AG04450 (cell line): ENCODE data around the gene THAP2. TPM values are rescaled to one million over a fixed set of nuclear protein-coding genes. Genes with fewer than 3 reads are reported as not detected.

ENCODE experiments used
- CTCF ChIA-PET: fragments of 300-600, 350-600 bp; formaldehyde crosslinking; extraction: SDS; loops from one replicate; lab custom pipeline; 2022; ENCODE audit warnings: antibody characterized with exemption, inconsistent platforms; lab: Charles Lee
- POLR2A ChIA-PET: fragments of 350-600 bp; formaldehyde crosslinking; extraction: SDS; loops from one replicate; lab custom pipeline; 2021; ENCODE audit warnings: antibody characterized with exemption, inconsistent platforms; lab: Yijun Ruan, JAX
- DNase-seq: peaks from one replicate; pipeline ENCODE4 v3.0.0-alpha.2; 2011; ENCODE audit warnings: low read depth, low spot score
- H3K27ac ChIP-seq: one replicate; pipeline ENCODE4 v1.5.1; 2012; ENCODE audit warnings: low read depth, low read length, control low read depth
- H3K27me3 ChIP-seq: one replicate; pipeline ENCODE4 v1.6.0; 2012; ENCODE audit warnings: low read length; ENCODE audit not compliant: control insufficient read depth, insufficient read depth
- H3K4me3 ChIP-seq: 2 replicates; pipeline ENCODE4 v1.5.1; 2011; ENCODE audit warnings: mild to moderate bottlenecking, low read depth, low read length, control low read depth
- H3K9me3 ChIP-seq: 2 replicates; pipeline ENCODE4 v1.5.1; 2012; ENCODE audit warnings: low read length; ENCODE audit not compliant: control insufficient read depth, insufficient read depth
- polyA plus RNA-seq: library from polyadenylated mRNA; depleted of rRNA; stranded (reverse); fragments of >200 nt; gene quantifications from 2 replicates; pipeline ENCODE4 v1.2.3, GENCODE V29; 2011
- TF ChIP-seq, protein P1 (sequence below): IDR thresholded peaks from 2 replicates; pipeline ENCODE4 v1.5.1; 2011; ENCODE audit warnings: low read depth, low read length, control low read depth, inconsistent platforms

THAP2 gene
- polyA plus RNA-seq, 1 experiment = 6.1 TPM

DNA sequence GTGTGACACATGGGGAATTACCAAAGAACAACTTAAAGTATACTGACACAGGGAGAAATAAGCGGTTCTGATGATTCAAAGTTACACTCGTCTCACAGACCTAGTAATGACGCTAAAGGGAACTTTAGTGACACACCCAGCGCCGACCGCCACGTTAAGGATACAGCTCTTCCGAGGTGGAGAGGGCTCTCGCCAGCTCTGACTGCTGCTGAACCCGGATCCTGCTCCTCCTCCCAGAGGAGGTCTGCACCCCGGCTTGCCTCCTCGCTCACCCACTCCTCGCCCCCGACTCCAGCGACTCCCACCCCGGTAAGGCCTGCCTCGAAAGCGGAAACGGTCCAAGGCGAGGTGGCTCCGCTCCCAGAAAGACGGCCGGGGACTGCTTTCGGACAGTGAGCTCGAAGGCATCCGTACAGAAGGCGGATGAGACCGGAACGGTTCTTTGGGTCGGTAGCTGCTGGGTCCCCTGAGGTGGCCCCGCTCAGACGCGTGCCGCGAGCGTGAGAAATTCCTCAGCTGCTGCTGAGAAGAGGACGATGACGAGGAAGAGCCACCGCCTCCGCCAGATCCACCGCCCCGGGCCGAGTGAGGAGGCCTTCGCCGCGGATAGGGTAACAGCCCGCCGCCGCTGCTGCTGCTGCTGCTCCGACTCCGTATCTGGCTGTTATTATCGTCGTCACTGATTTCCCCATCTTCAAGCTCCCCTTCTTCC lies 1.1 kb upstream of the THAP2 start:
- Histone ChIP-seq H3K27me3 (no peaks in the 10 kb centered on the region), H3K27ac (peak overlapping the region; percentile 98), H3K4me3 (peak overlapping the region; percentile 96), H3K9me3 (no peaks in the 10 kb centered on the region; the same call in 1 of the 2 replicates)
- ChIA-PET CTCF (interaction anchor here (0.8 to 5.5 kb wide), 9 partner anchors 16 to 91 kb away, joined by 3 to 35 read pairs (median 4); partner anchors contain the start of genes RAB21 and TMEM19), POLR2A (interaction anchor here (0.6 to 3.6 kb wide), 6 partner anchors 23 to 92 kb away, joined by 3 to 41 read pairs (median 7); partner anchors contain the start of genes RAB21 and TMEM19)
- TF ChIP-seq, protein P1, sequence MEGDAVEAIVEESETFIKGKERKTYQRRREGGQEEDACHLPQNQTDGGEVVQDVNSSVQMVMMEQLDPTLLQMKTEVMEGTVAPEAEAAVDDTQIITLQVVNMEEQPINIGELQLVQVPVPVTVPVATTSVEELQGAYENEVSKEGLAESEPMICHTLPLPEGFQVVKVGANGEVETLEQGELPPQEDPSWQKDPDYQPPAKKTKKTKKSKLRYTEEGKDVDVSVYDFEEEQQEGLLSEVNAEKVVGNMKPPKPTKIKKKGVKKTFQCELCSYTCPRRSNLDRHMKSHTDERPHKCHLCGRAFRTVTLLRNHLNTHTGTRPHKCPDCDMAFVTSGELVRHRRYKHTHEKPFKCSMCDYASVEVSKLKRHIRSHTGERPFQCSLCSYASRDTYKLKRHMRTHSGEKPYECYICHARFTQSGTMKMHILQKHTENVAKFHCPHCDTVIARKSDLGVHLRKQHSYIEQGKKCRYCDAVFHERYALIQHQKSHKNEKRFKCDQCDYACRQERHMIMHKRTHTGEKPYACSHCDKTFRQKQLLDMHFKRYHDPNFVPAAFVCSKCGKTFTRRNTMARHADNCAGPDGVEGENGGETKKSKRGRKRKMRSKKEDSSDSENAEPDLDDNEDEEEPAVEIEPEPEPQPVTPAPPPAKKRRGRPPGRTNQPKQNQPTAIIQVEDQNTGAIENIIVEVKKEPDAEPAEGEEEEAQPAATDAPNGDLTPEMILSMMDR = no peak
- DNase-seq = no peak

DNA sequence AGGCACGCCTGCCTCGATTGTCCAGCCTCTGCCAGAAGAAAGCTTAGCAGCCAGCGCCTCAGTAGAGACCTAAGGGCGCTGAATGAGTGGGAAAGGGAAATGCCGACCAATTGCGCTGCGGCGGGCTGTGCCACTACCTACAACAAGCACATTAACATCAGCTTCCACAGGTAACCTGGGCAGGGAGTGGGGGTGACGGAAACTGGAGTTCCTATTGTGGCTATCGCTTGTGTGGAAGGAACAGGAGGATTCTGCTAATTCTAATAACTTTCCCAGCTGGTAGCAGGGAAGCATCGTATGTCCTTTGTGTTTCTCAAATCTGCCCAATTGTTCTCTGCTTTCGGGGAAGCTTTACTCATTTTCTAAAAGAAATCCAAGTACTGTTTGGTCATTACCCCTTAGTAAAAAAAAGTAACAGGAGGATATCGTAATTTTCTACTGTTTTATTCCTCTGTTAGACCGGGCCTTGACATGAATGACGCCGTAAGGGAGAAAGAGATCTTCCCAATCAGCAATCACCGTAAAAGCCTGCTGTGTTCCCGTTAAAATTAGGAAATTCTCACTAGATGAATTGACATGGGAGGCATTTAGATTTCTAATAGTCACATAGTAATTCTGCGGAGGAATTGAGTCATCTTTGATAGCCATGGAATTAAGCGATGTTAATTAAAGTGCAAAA lies 449 bp downstream of the THAP2 start:
- POLR2A ChIA-PET = interaction anchor here (1.0 to 3.6 kb wide), 5 partner anchors 19 to 90 kb away, joined by 3 to 41 read pairs (median 11); partner anchors contain the start of genes RAB21 and TMEM19
- no peak for DNase-seq
- Histone ChIP-seq H3K4me3 (peak overlapping the region; percentile 96), H3K9me3 (no peaks in the 10 kb centered on the region; the same call in 1 of the 2 replicates), H3K27ac (peak overlapping the region; percentile 98), H3K27me3 (no peaks in the 10 kb centered on the region)
- TF ChIP-seq, protein P1 = no peak
- CTCF ChIA-PET = interaction anchor here (0.9 to 5.5 kb wide), 9 partner anchors 13 to 90 kb away, joined by 3 to 35 read pairs (median 5); partner anchors contain the start of genes RAB21 and TMEM19

DNA sequence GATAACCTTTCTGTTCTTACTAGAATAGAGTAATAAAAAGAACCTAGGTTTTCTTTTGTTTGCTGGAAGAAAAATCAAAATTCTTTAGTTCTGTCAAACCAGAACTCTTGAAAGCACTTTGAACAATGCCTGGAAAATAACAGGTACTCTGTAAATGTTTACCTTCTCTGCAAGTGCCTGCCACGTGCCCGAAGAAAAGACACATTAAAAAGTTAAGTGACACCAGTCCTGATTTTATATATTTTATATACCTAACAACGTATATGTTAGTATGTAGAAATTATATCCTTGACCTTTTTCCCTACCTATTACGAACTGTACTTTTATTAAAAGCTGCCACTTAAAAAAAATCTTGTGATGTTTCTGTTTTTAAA lies 976 bp downstream of the THAP2 start:
- Histone ChIP-seq H3K4me3 (peak overlapping the region; percentile 96), H3K27me3 (no peaks in the 10 kb centered on the region), H3K27ac (no peak overlapping the region), H3K9me3 (no peaks in the 10 kb centered on the region; the same call in 1 of the 2 replicates)
- DNase-seq = no peak
- ChIA-PET POLR2A (interaction anchor here (3.6 kb wide), 1 partner anchor 21 kb away, joined by 41 read pairs; the partner anchor contains the start of gene TMEM19), CTCF (interaction anchor here (1.1 to 5.5 kb wide), 5 partner anchors 13 to 89 kb away, joined by 4 to 35 read pairs (median 6); partner anchors contain the start of genes RAB21 and TMEM19)
- TF ChIP-seq, protein P1 = no peak

DNA sequence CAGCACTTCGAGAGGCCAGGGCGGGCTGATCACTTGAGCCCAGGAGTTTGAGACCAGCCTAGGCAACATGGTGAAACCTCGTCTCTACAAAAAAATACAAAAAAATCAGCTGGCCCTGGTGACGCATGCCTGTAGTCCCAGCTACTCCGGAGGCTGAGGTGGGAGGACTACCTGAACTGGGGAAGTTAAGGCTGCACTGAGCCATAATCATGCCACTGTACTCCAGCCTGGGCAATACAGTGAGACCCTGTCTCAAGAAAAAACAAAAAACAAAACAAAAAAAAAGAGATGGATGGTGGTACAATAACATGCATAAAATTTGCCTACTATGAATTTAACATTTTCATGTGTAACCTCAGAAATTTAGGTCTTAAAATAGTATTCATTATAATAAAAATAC lies 2.2 kb downstream of the THAP2 start:
- Histone ChIP-seq H3K27ac (no peak overlapping the region), H3K9me3 (no peaks in the 10 kb centered on the region; the same call in 1 of the 2 replicates), H3K4me3 (no peak overlapping the region), H3K27me3 (no peaks in the 10 kb centered on the region)
- TF ChIP-seq, protein P1 = no peak
- ChIA-PET POLR2A (no interaction called here), CTCF (interaction anchor here (1.2 kb wide), 1 partner anchor 81 kb away, joined by 6 read pairs; no protein-coding TSS in a partner anchor)
- no peak for DNase-seq
